ENCODE data around the gene ZNF536. TPM values are rescaled to one million over a fixed set of nuclear protein-coding genes. Genes with fewer than 3 reads are reported as not detected.

The ZNF536 gene
- total RNA-seq, 4 donors from 2014 or later = 1.00 to 7.1 (median 1.8) TPM

DNA sequence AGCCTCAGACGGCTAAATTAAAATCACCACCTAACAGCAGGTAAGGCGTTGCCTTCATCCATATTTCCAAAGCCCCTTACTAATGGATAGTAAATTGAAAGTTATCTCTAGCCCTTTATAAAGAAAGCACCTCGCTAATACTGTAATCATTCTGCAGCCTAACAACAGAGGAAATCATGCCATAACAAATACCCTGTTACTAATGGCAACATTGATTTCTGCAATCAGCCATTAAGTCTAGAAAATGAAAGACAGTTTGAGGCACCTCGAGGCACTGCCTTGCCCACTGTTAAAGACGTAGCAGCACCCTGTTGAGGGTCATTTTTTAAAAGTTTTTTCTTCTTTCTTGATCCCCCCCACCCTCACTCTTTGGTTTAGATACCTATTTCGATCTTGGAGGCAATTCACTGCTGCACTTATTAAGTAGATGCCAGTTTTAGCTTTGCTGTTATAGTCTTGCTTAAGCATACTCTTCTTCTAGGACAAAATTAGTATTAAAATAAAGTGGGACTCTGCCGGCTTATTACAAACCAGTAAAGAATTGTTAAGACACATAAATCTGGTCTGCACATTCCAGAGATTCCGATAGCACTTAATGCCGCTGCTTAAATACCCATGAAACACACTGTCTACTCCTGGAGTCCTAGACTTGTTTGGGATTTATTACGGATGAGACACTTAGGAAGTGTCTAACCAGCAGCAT is 74.8 kb downstream of the ZNF536 start:
- Histone ChIP-seq H3K4me3 (no peak overlapping the region), H3K36me3 (no peaks in the 10 kb centered on the region), H3K4me1 (no peaks in the 10 kb centered on the region), H3K9me3 (no peaks in the 10 kb centered on the region), H3K27me3 (no peaks in the 10 kb centered on the region), H3K27ac (no peak overlapping the region)
- WGBS, 2 donors (ENCODE audit: low coverage in 1 of 2) = 54 to 63% methylated on average over 7 to 10 of the region's 10 CpGs
- TF ChIP-seq CTCF (IDR thresholded peaks at IDR 0.05) = no peak
- TF ChIP-seq POLR2AphosphoS5 (IDR thresholded peaks at IDR 0.05) = no peak
- intact Hi-C loops (cut with DNase I; ENCODE audit: low total_unique reads) = no loop called here
- in situ Hi-C loops (cut with MboI; ENCODE audit: low pct_ligation_motif_present in 1 of 4, low pct_unique_long_range_greater_than_20kb in 1 of 4, low sequenced_read_pairs in 3 of 4) = no loop called here
- DNase-seq = no peak

- Histone ChIP-seq H3K4me3 (no peak overlapping the region), H3K9me3 (no peaks in the 10 kb centered on the region), H3K27me3 (no peaks in the 10 kb centered on the region), H3K27ac (no peak overlapping the region), H3K4me1 (no peaks in the 10 kb centered on the region), H3K36me3 (no peaks in the 10 kb centered on the region)
- WGBS, 2 donors (ENCODE audit: low coverage in 1 of 2) = 64% methylated on average over 4 of the region's 4 CpGs; no CpG with 5 or more reads in 1 of the 2 donors
- in situ Hi-C loops (cut with MboI; ENCODE audit: low pct_ligation_motif_present in 1 of 4, low pct_unique_long_range_greater_than_20kb in 1 of 4, low sequenced_read_pairs in 3 of 4) = no loop called here
- intact Hi-C loops (cut with DNase I; ENCODE audit: low total_unique reads) = no loop called here
- TF ChIP-seq EP300 (IDR thresholded peaks at IDR 0.05; ENCODE audit: low read depth) (no peak), POLR2A (IDR thresholded peaks at IDR 0.05) (no peak), CTCF (IDR thresholded peaks at IDR 0.05) (no peak)
- DNase-seq = no peak
Measured at GRCh38 chr19:30447553-30447870, 75.3 kb downstream of the ZNF536 start.

GRCh38 chr19:30448386-30449077 is 76.3 kb downstream of the ZNF536 start:
- intact Hi-C loops (cut with DNase I; ENCODE audit: low total_unique reads) = no loop called here
- H3K4me3 ChIP-seq = no peak overlapping the region
- no peaks in the 10 kb centered on the region for H3K4me1 ChIP-seq
- peak overlapping the region in 3 of 4 donors; percentile 23 to 60 (median 35) for H3K27ac ChIP-seq
- no peak for TF ChIP-seq CTCF (IDR thresholded peaks at IDR 0.05)
- DNase-seq = no peak
- H3K36me3 ChIP-seq = no peaks in the 10 kb centered on the region
- 54 to 58% methylated on average over 9 of the region's 9 CpGs for WGBS, 2 donors (ENCODE audit: low coverage in 1 of 2)
- in situ Hi-C loops (cut with MboI; ENCODE audit: low pct_ligation_motif_present in 1 of 4, low pct_unique_long_range_greater_than_20kb in 1 of 4, low sequenced_read_pairs in 3 of 4) = no loop called here
- no peaks in the 10 kb centered on the region for H3K9me3 ChIP-seq
- H3K27me3 ChIP-seq = no peaks in the 10 kb centered on the region

DNA sequence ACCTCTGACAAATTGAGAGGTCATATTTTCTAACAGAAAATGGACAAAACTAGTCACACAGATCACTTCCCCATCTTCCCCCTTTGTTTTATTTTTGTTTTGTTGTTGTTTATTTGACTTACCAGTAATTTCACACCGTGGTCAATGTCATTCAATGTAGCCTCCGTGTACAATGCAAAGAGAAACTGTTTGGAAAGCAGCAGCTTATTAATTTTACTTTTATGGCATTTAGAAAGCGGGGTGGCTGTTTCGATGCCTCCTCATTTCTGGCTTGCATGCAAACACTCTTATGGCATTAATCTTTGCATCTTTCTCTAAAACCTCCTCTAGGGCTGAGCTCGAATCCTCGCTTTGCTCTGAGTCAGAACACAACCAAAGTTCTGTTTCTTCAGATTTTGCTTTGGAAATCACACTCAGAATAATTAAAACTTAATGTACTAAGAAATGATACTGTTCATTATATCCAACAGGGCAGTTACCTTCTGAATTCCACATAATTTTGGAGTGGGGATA is 77.0 kb downstream of the ZNF536 start:
- no peaks in the 10 kb centered on the region for H3K27me3 ChIP-seq
- H3K9me3 ChIP-seq = no peaks in the 10 kb centered on the region
- no peaks in the 10 kb centered on the region for H3K36me3 ChIP-seq
- H3K27ac ChIP-seq = peak overlapping the region; percentile 23 to 60 (median 30)
- intact Hi-C loops (cut with DNase I; ENCODE audit: low total_unique reads) (no loop called here), in situ Hi-C loops (cut with MboI; ENCODE audit: low pct_ligation_motif_present in 1 of 4, low pct_unique_long_range_greater_than_20kb in 1 of 4, low sequenced_read_pairs in 3 of 4) (no loop called here)
- no peak for TF ChIP-seq CTCF (IDR thresholded peaks at IDR 0.05)
- no peak for TF ChIP-seq EP300 (IDR thresholded peaks at IDR 0.05; ENCODE audit: low read depth)
- no peak for TF ChIP-seq POLR2AphosphoS5 (IDR thresholded peaks at IDR 0.05)
- TF ChIP-seq POLR2A (IDR thresholded peaks at IDR 0.05) = no peak
- no peak for DNase-seq
- 56 to 63% methylated on average over 6 of the region's 6 CpGs for WGBS, 2 donors (ENCODE audit: low coverage in 1 of 2)
- no peaks in the 10 kb centered on the region for H3K4me1 ChIP-seq
- H3K4me3 ChIP-seq = no peak overlapping the region
